Activated CD4-positive, CD25-positive, alpha-beta regulatory T cell treated with anti-CD3 and anti-CD28 coated beads, Interleukin-2, amount 50 U/mL, for 72 hours (primary cell): ENCODE measurements around the gene CTBP2.
"Not testable (repeated sequence)": the region's sequence is repeated elsewhere in the genome, so short reads cannot be mapped to it uniquely, and the experiment has no call there.

Source experiments
- DNase-seq: peaks from one replicate; pipeline ENCODE4 v3.0.0; 2021

Gene CTBP2

GRCh38 chr10:125157505-125157904, 2.9 kb downstream of the CTBP2 start:
- no peak for DNase-seq

GRCh38 chr10:125156739-125157480, 3.5 kb downstream of the CTBP2 start:
- DNase-seq: no peak

- no peak for DNase-seq
These were observed 4.2 kb downstream of the CTBP2 start for GRCh38 chr10:125156196-125156595.

- no peak for DNase-seq
These were observed 5.3 kb downstream of the CTBP2 start for GRCh38 chr10:125155101-125155500.

GRCh38 chr10:125154529-125154928, 5.8 kb downstream of the CTBP2 start:
- no peak for DNase-seq

- no peak for DNase-seq
These were observed 6.5 kb downstream of the CTBP2 start for GRCh38 chr10:125153703-125154490.

- no peak for DNase-seq
These were observed 7.7 kb downstream of the CTBP2 start for GRCh38 chr10:125152450-125153368.

GRCh38 chr10:125151553-125152449, 8.6 kb downstream of the CTBP2 start:
- no peak for DNase-seq

- DNase-seq: no peak
These were observed 9.2 kb downstream of the CTBP2 start for GRCh38 chr10:125151170-125151552.

GRCh38 chr10:125150376-125151083, 9.8 kb downstream of the CTBP2 start:
- DNase-seq: not testable (repeated sequence)

GRCh38 chr10:125149680-125150047, 10.7 kb downstream of the CTBP2 start:
- no peak for DNase-seq

GRCh38 chr10:125149036-125149679, 11.2 kb downstream of the CTBP2 start:
- DNase-seq: no peak

- DNase-seq: no peak
These were observed 11.8 kb downstream of the CTBP2 start for GRCh38 chr10:125148528-125148927.

- no peak for DNase-seq
These were observed 12.4 kb downstream of the CTBP2 start for GRCh38 chr10:125147971-125148439.

- DNase-seq: no peak
These were observed 13.4 kb downstream of the CTBP2 start for GRCh38 chr10:125146791-125147579.

- DNase-seq: no peak
These were observed 14.7 kb downstream of the CTBP2 start for GRCh38 chr10:125145636-125146035.

GRCh38 chr10:125144693-125145623, 15.4 kb downstream of the CTBP2 start:
- no peak for DNase-seq

GRCh38 chr10:125144206-125144605, 16.2 kb downstream of the CTBP2 start:
- DNase-seq: no peak

- no peak for DNase-seq
These were observed 17.4 kb downstream of the CTBP2 start for GRCh38 chr10:125142946-125143345.
